GM12878 (cell line): ENCODE measurements around the gene ARHGAP22. TPM values are rescaled to one million over a fixed set of nuclear protein-coding genes. Genes with fewer than 3 reads are reported as not detected.

Source experiments
- ATAC-seq: fragments of 200-7000 bp; cut with Tn5 transposase; 3 replicates; pipeline ENCODE4 v1.9.1; 2020; ENCODE audit warnings: mild to moderate bottlenecking, moderate library complexity
- BruUV-seq: library from RNA; stranded (reverse); fragments of 400-500 nt; replicated peaks from 2 replicates; lab custom pipeline; 2021; lab: Mats Ljungman, UMichigan
- CTCF ChIA-PET: fragments of 300-600 bp; sonication (Branson Sonifier 250); formaldehyde crosslinking; extraction: SDS; loops from one replicate; lab custom pipeline; 2021; ENCODE audit warnings: inconsistent platforms; lab: Yijun Ruan, JAX
- POLR2A ChIA-PET: fragments of 350-600 bp; formaldehyde crosslinking; extraction: SDS; loops from one replicate; lab custom pipeline; 2021; ENCODE audit warnings: inconsistent platforms; lab: Charles Lee
- RAD21 ChIA-PET: fragments of 300-600 bp; sonication (Branson Sonifier 250); formaldehyde crosslinking; loops from one replicate; lab custom pipeline; 2023; ENCODE audit warnings: antibody characterized with exemption; ENCODE audit not compliant: unreplicated experiment; lab: Charles Lee
- SMC1A ChIA-PET: fragments of 300-600 bp; sonication (Branson Sonifier 250); formaldehyde crosslinking; loops from one replicate; lab custom pipeline; 2023; ENCODE audit not compliant: unreplicated experiment, uncharacterized antibody; lab: Charles Lee
- DNase-seq: peaks from one replicate; pipeline ENCODE4 v3.0.0-alpha.2; 2011; ENCODE audit warnings: low read depth, low spot score
- FAIRE-seq: peaks from 3 replicates; lab custom pipeline; 2011; peaks lifted over from hg19 to GRCh38; lab: Jason Lieb, UNC
- H2AFZ ChIP-seq: 2 replicates; pipeline ENCODE4 v1.6.0; 2011; ENCODE audit warnings: low read depth, low read length, control low read depth; ENCODE audit not compliant: control insufficient read depth
- H3K27ac ChIP-seq: 2 replicates; pipeline ENCODE4 v1.5.1; 2011; ENCODE audit warnings: control low read depth; ENCODE audit not compliant: control insufficient read depth, insufficient read depth
- H3K27me3 ChIP-seq, 2 experiments: replicated peaks in 1 of 2; 2 replicates each; pipeline versions ENCODE4 v1.6.0 to v1.6.1; 2011; ENCODE audit warnings: low read length in 1 of 2; ENCODE audit not compliant: control insufficient read depth in 2 of 2, insufficient read depth in 2 of 2
- H3K36me3 ChIP-seq, 2 experiments: 2 replicates each; pipeline ENCODE4 v1.5.1; 2011; ENCODE audit warnings: low read length in 1 of 2; ENCODE audit not compliant: control insufficient read depth in 2 of 2, insufficient read depth in 2 of 2
- H3K4me1 ChIP-seq: 2 replicates; pipeline ENCODE4 v1.6.1; 2011; ENCODE audit warnings: mild to moderate bottlenecking, low read length, moderate library complexity, mixed read lengths; ENCODE audit not compliant: control insufficient read depth, insufficient read depth
- H3K4me2 ChIP-seq: 2 replicates; pipeline ENCODE4 v1.6.0; 2011; ENCODE audit warnings: control low read depth; ENCODE audit not compliant: control insufficient read depth, insufficient read depth
- H3K4me3 ChIP-seq: fragments of 200-600 bp; sonication (generic); 2 replicates; pipeline ENCODE4 v1.5.1; 2016
- H3K79me2 ChIP-seq: 2 replicates; pipeline ENCODE4 v1.6.0; 2011; ENCODE audit warnings: low read length; ENCODE audit not compliant: control insufficient read depth, insufficient read depth
- H3K9ac ChIP-seq: 2 replicates; pipeline ENCODE4 v1.8.0; 2011; ENCODE audit warnings: low read length, control low read depth, mixed read lengths; ENCODE audit not compliant: control insufficient read depth, insufficient read depth
- H3K9me3 ChIP-seq: replicated peaks from 3 replicates; pipeline ENCODE4 v1.5.1; 2011; ENCODE audit warnings: mild to moderate bottlenecking, low read length; ENCODE audit not compliant: control insufficient read depth, insufficient read depth
- H4K20me1 ChIP-seq: 2 replicates; pipeline ENCODE4 v1.6.0; 2011; ENCODE audit not compliant: control insufficient read depth, insufficient read depth
- CHD2 ChIP-seq: IDR thresholded peaks from 2 replicates; pipeline ENCODE4 v1.6.1; 2011; ENCODE audit warnings: low read depth, low read length, improper control_type of control experiment, borderline replicate concordance
- CHD4 ChIP-seq: fragments of 200-600 bp; sonication (generic); IDR thresholded peaks from 2 replicates; pipeline ENCODE4 v1.6.1; 2016; ENCODE audit warnings: mild to moderate bottlenecking
- CTCF ChIP-seq, 3 experiments: IDR thresholded peaks in 2 of 3; conservative IDR thresholded peaks in 1 of 3; 2 replicates each; pipeline ENCODE4 v1.5.1; 2011; ENCODE audit warnings: low read depth in 3 of 3, low read length in 3 of 3, mild to moderate bottlenecking in 3 of 3, control low read depth in 2 of 3, moderate library complexity in 2 of 3, inconsistent platforms in 1 of 3, mixed read lengths in 1 of 3; ENCODE audit not compliant: control insufficient read depth in 2 of 3, insufficient read depth in 1 of 3; ENCODE audit errors: extremely low read depth in 1 of 3
- FOS ChIP-seq: IDR thresholded peaks from 3 replicates; pipeline ENCODE4 v1.6.1; 2011; ENCODE audit warnings: borderline replicate concordance; ENCODE audit not compliant: insufficient read length; ENCODE audit errors: extremely low read depth
- ZNF592 ChIP-seq: fragments of 450-650 bp; IDR thresholded peaks from 2 replicates; pipeline ENCODE4 v1.6.1; 2017; ENCODE audit warnings: mild to moderate bottlenecking, moderate library complexity
- whole genome bisulfite sequencing: methylation state at CpG from one replicate; pipeline ENCODE4 v1.1.6; 2016; ENCODE audit warnings: low lambda C conversion rate; ENCODE audit not compliant: insufficient replicate concordance, insufficient coverage; ENCODE audit errors: missing lambda C conversion rate; 5-methylcytosine and 5-hydroxymethylcytosine counted together
- in situ Hi-C: fragments of 300-500 bp; cut with MboI; formaldehyde crosslinking; loops from 9 replicates; pipeline ENCODE4 v1.14.3; 2018; ENCODE audit warnings: mixed read lengths
- intact Hi-C: fragments of 100-400 bp; cut with micrococcal nuclease; formaldehyde crosslinking; loops from one replicate; pipeline ENCODE4 v1.14.2; 2022; ENCODE audit not compliant: unreplicated experiment
- polyA plus RNA-seq, 11 experiments: library from polyadenylated mRNA; depleted of rRNA in 4 of 11; unstranded in 6 of 11; stranded (reverse) in 5 of 11; fragments of >200 nt; fragmentation: Nextera tagmentation in 4 of 11; fragmentation: Illumina TruSeq in 1 of 11; extraction: Ambion mirVana in 4 of 11; extraction: Trizol in 1 of 11; gene quantifications; 1 replicate in 1 of 11; 2 replicates in 10 of 11; pipeline versions ENCODE4 v1.2.1 to v1.2.3, GENCODE V29; 2011 to 2016; ENCODE audit warnings: inconsistent platforms in 2 of 11, missing spikeins in 2 of 11, low read depth in 1 of 11
- total RNA-seq, 4 experiments: library from RNA; depleted of rRNA in 3 of 4; stranded (reverse); fragments of >200 nt in 3 of 4; fragmentation: Illumina TruSeq in 1 of 4; extraction: Trizol in 1 of 4; gene quantifications; 2 replicates each; pipeline versions ENCODE4 v1.2.1 to v1.2.3, GENCODE V29; 2013 to 2021

Gene ARHGAP22
- total and polyA plus RNA-seq, 10 of the 15 experiments (the other 5 are each of a cell fraction or from before 2014, with no cell fraction given), result 0.07 to 0.61 (median 0.18) TPM; not detected in 5

GRCh38 chr10:48554246-48554645 is 50.6 kb downstream of the ARHGAP22 start (continued):
- TF ChIP-seq ZNF592 (no peak), FOS (no peak)
- TF ChIP-seq, all 136 proteins: peak for 0

GRCh38 chr10:48552946-48553564 is 51.8 kb downstream of the ARHGAP22 start:
- CTCF ChIA-PET, result interaction anchor here (0.7 to 19.6 kb wide), 19 partner anchors 9 to 398 kb away, joined by 3 to 436 read pairs (median 4); partner anchors contain the start of gene ARHGAP22

More at GRCh38 chr10:48552946-48553564, 51.8 kb downstream of the ARHGAP22 start:
- Histone ChIP-seq H3K4me1 (no peaks in the 10 kb centered on the region), H3K9me3 (no peaks in the 10 kb centered on the region), H4K20me1 (no peaks in the 10 kb centered on the region), H2AFZ (no peak overlapping the region), H3K4me2 (no peak overlapping the region), H3K27me3 (no peaks in the 10 kb centered on the region; a peak in 1 of 4 replicates), H3K79me2 (no peaks in the 10 kb centered on the region), H3K9ac (no peak overlapping the region), H3K36me3 (no peaks in the 10 kb centered on the region), H3K4me3 (no peak overlapping the region), H3K27ac (no peak overlapping the region)
- RAD21 ChIA-PET, result interaction anchor here (0.8 to 21.1 kb wide), 14 partner anchors 13 to 189 kb away, joined by 3 to 333 read pairs (median 5); no protein-coding TSS in a partner anchor
- SMC1A ChIA-PET, result interaction anchor here (0.7 to 10.7 kb wide), 10 partner anchors 14 to 189 kb away, joined by 3 to 173 read pairs (median 4); partner anchors contain the start of gene ARHGAP22
- TF ChIP-seq CHD2 (no peak), CTCF (IDR thresholded peaks at IDR 0.05 in 2 of 3, conservative IDR thresholded peaks at IDR 0.05 in 1 of 3; ENCODE audit: control insufficient read depth in 2 of 3, extremely low read depth in 1 of 3, insufficient read depth in 1 of 3, low read depth in 3 of 3, low read length in 3 of 3) (no peak), CHD4 (no peak)
- ATAC-seq, result no peak
- WGBS, result 67% methylated on average over 13 of the region's 13 CpGs
- no peak for FAIRE-seq
- in situ Hi-C loops, result loop anchor here (5.0 kb wide), 3 partner anchors 104 to 191 kb away; no protein-coding TSS in a partner anchor
- no peak for DNase-seq
- POLR2A ChIA-PET, result no interaction called here
- intact Hi-C loops, result loop anchor here (1.0 to 10.0 kb wide), 4 partner anchors 55 to 962 kb away; no protein-coding TSS in a partner anchor
- BruUV-seq, result no TSS peak
